ENCODE results near the gene ZNF444. TPM values are rescaled to one million over a fixed set of nuclear protein-coding genes. Genes with fewer than 3 reads are reported as not detected.

ZNF444 gene
- total and polyA plus RNA-seq, 9 of the 15 experiments (the other 6 are each of a cell fraction or from before 2014, with no cell fraction given) = 0.39 to 40.0 (median 6.9) TPM

DNA sequence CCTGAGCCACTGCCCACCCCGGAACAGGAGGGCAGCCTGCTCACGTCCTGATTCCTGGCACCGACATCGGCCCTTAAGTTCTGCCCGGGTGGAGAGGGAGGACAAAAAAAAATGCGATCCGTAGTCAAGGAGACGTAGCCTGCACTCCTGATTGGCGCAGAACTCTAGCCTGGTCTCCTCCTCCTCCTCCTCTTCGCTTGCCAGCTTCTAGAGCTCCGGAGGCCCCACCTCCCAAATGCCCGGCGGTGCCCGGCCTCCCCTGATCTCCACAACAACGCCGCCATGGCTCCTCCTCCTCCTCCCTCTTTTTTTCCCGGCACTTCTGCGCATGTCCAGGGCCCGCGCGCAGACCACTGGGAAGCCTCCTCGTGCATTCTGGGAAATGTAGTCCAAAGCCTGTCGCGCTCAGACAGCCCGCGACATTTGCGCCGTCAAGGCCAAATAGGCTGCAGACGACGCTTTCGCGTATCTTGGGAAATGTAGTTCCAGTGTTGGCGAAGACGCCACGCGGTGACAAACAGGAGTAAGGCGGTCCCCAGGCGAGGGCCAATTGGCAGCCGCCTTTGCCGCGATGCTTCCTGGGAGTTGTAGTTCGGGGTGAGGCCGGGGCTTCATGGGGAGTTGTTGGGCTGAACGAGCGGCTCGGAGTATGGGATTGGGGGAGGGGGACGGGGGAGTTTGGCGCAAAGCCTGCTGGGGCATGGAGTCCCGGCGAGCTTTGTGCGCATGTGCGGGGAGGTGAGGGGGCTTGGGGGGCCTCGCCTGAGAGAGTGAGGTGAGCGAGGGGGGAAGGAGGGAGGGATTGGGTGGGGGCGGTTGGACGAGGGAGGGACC lies at the start of gene ZNF444 (continued):
- TF ChIP-seq POLR2H (tag; IDR thresholded peaks at IDR 0.05; ENCODE audit: low read depth) (no peak), CREBBP (IDR thresholded peaks at IDR 0.05; ENCODE audit: low read depth, low read length) (no peak), NCOA1 (IDR thresholded peaks at IDR 0.05; ENCODE audit: low read depth) (no peak), TBP (optimal IDR thresholded peaks at IDR 0.05; ENCODE audit: low read depth, low read length) (peak; percentile 45), PHTF2 (CRISPR knock-in tag; IDR thresholded peaks at IDR 0.05) (no peak), ZNF239 (CRISPR knock-in tag; IDR thresholded peaks at IDR 0.05) (no peak), BRCA1 (IDR thresholded peaks at IDR 0.05) (no peak), BRCA1 (CRISPR knock-in tag; IDR thresholded peaks at IDR 0.05) (no peak), ZBTB7A (IDR thresholded peaks at IDR 0.05; ENCODE audit: borderline replicate concordance, control insufficient read depth, low read depth, low read length) (peak; percentile 59; the same call in 1 of the 2 replicates), ZNF551 (CRISPR knock-in tag; IDR thresholded peaks at IDR 0.05) (no peak), ETV6 (IDR thresholded peaks at IDR 0.05; ENCODE audit: borderline replicate concordance in 1 of 2, low read depth in 2 of 2, low read length in 1 of 2) (no peak), ETV6 (CRISPR knock-in tag; IDR thresholded peaks at IDR 0.05; ENCODE audit: borderline replicate concordance) (no peak), ILF3 (IDR thresholded peaks at IDR 0.05; ENCODE audit: borderline replicate concordance) (no peak), ZNF134 (CRISPR knock-in tag; conservative IDR thresholded peaks at IDR 0.05) (peak; percentile 50; the same call in 1 of the 2 replicates), RFX1 (IDR thresholded peaks at IDR 0.05) (peak; percentile 86), NR1H2 (CRISPR knock-in tag; IDR thresholded peaks at IDR 0.05) (no peak), MECOM (CRISPR knock-in tag; IDR thresholded peaks at IDR 0.05) (no peak), NR2C1 (IDR thresholded peaks at IDR 0.05) (peak; percentile 78), NR2C1 (tag; IDR thresholded peaks at IDR 0.05) (peak; percentile 92), GTF2E2 (tag; IDR thresholded peaks at IDR 0.05) (no peak), ZNF408 (CRISPR knock-in tag; IDR thresholded peaks at IDR 0.05; ENCODE audit: low read depth) (no peak), GATAD2A (IDR thresholded peaks at IDR 0.05) (no peak)
- TF ChIP-seq, protein P1, sequence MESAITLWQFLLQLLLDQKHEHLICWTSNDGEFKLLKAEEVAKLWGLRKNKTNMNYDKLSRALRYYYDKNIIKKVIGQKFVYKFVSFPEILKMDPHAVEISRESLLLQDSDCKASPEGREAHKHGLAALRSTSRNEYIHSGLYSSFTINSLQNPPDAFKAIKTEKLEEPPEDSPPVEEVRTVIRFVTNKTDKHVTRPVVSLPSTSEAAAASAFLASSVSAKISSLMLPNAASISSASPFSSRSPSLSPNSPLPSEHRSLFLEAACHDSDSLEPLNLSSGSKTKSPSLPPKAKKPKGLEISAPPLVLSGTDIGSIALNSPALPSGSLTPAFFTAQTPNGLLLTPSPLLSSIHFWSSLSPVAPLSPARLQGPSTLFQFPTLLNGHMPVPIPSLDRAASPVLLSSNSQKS (CRISPR knock-in tag; IDR thresholded peaks at IDR 0.05) = no peak
- TF ChIP-seq, protein P2, sequence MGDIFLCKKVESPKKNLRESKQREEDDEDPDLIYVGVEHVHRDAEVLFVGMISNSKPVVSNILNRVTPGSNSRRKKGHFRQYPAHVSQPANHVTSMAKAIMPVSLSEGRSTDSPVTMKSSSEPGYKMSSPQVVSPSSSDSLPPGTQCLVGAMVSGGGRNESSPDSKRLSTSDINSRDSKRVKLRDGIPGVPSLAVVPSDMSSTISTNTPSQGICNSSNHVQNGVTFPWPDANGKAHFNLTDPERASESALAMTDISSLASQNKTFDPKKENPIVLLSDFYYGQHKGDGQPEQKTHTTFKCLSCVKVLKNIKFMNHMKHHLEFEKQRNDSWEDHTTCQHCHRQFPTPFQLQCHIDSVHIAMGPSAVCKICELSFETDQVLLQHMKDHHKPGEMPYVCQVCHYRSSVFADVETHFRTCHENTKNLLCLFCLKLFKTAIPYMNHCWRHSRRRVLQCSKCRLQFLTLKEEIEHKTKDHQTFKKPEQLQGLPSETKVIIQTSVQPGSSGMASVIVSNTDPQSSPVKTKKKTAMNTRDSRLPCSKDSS (IDR thresholded peaks at IDR 0.05; ENCODE audit: low read depth, partially characterized antibody) = no peak
- TF ChIP-seq, protein P3, sequence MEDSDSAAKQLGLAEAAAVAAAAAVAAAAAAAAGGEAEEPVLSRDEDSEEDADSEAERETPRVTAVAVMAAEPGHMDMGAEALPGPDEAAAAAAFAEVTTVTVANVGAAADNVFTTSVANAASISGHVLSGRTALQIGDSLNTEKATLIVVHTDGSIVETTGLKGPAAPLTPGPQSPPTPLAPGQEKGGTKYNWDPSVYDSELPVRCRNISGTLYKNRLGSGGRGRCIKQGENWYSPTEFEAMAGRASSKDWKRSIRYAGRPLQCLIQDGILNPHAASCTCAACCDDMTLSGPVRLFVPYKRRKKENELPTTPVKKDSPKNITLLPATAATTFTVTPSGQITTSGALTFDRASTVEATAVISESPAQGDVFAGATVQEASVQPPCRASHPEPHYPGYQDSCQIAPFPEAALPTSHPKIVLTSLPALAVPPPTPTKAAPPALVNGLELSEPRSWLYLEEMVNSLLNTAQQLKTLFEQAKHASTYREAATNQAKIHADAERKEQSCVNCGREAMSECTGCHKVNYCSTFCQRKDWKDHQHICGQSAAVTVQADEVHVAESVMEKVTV (CRISPR knock-in tag; IDR thresholded peaks at IDR 0.05) = no peak
